Retinal pigment epithelial cell (primary cell): Measurements from ENCODE around the gene PPFIA4.

Experiments
- DNase-seq: peaks from one replicate; pipeline ENCODE4 v3.0.0-alpha.2; 2010; ENCODE audit warnings: low read depth
- H3K4me3 ChIP-seq: 2 replicates; pipeline ENCODE4 v1.5.1; 2011; ENCODE audit warnings: mild to moderate bottlenecking, low read length, control low read depth, moderate library complexity
- TF ChIP-seq, protein P1 (sequence below): conservative IDR thresholded peaks from 2 replicates; pipeline ENCODE4 v1.5.1; 2011; ENCODE audit warnings: low read depth, low read length, control low read depth, inconsistent platforms

PPFIA4 gene

DNA sequence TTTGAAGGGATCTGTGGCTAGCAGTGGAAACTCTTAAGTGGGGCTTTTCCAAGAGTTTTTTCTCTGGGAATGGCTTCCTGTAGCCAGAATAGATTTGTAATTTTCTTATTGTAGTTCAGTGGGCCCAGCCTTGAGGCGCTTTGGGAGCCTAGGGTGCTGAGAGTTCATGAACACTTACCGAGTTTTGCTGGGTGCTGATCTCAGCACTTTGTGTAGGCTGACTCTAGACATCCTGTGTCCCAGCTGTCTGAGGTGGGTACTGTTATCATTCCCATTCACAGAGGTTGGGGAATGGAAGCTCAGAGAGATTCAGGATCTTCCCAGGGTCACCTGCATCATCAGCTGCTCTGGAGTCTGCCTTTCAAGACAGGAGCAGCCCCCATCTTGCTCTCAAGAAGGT is 7.0 kb downstream of the PPFIA4 start:
- DNase-seq = no peak
- H3K4me3 ChIP-seq = no peak overlapping the region
- TF ChIP-seq, protein P1, sequence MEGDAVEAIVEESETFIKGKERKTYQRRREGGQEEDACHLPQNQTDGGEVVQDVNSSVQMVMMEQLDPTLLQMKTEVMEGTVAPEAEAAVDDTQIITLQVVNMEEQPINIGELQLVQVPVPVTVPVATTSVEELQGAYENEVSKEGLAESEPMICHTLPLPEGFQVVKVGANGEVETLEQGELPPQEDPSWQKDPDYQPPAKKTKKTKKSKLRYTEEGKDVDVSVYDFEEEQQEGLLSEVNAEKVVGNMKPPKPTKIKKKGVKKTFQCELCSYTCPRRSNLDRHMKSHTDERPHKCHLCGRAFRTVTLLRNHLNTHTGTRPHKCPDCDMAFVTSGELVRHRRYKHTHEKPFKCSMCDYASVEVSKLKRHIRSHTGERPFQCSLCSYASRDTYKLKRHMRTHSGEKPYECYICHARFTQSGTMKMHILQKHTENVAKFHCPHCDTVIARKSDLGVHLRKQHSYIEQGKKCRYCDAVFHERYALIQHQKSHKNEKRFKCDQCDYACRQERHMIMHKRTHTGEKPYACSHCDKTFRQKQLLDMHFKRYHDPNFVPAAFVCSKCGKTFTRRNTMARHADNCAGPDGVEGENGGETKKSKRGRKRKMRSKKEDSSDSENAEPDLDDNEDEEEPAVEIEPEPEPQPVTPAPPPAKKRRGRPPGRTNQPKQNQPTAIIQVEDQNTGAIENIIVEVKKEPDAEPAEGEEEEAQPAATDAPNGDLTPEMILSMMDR = no peak

DNA sequence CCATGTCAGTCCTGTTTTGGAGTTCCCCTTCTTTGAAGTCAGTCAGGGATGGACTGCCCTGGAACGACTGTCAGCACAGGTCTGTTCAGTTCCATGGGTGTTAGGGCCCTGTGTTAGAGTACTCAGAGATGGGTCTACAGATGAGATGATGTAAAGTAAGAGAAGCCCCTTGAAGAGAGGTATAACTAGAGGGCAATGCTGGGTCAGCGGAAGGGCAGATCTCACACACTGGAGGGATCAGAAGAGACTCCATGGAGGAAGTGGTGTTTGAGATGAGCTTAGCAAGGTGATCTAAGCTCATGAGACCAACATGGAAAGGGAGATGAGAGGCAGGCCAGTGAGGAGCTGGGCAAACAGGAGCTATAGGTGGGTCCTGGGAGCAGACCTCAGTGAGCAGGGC is 7.6 kb downstream of the PPFIA4 start:
- H3K4me3 ChIP-seq = no peak overlapping the region
- no peak for DNase-seq
- TF ChIP-seq, protein P1 = no peak

DNA sequence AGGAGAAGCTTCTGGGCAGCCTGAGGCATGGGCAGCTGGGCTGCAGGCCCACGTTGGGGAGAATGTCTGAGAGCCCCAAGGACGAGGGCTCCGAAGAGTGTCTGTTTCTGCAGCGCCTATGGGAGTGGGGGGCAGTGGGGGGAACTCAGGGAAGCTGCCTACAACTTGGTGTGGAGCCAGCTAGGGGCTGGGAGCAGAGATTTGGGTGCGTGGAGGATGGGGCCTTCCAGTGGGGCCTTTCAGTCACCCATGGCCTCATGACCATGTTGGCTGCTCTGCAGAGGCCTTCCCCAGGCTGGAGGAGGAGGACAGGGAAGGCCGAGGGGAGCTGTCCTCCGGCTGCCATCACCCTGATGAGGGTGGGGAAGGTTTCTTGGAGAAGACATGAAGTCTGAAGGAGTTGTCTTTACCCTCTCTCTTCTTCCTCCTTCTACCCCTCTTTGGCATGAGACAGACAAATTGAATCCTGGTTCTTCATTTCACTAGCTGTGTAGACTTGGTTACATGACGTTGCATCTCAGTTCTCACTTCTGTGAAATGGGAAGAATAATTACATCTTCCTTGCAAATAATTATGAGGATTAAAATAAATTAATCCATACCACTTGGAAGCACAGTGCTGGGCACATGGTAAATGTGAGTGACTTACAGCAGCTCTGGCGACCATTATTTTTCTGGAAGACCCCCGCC is 8.3 kb downstream of the PPFIA4 start:
- no peak for DNase-seq
- no peak overlapping the region for H3K4me3 ChIP-seq
- TF ChIP-seq, protein P1 = no peak

DNA sequence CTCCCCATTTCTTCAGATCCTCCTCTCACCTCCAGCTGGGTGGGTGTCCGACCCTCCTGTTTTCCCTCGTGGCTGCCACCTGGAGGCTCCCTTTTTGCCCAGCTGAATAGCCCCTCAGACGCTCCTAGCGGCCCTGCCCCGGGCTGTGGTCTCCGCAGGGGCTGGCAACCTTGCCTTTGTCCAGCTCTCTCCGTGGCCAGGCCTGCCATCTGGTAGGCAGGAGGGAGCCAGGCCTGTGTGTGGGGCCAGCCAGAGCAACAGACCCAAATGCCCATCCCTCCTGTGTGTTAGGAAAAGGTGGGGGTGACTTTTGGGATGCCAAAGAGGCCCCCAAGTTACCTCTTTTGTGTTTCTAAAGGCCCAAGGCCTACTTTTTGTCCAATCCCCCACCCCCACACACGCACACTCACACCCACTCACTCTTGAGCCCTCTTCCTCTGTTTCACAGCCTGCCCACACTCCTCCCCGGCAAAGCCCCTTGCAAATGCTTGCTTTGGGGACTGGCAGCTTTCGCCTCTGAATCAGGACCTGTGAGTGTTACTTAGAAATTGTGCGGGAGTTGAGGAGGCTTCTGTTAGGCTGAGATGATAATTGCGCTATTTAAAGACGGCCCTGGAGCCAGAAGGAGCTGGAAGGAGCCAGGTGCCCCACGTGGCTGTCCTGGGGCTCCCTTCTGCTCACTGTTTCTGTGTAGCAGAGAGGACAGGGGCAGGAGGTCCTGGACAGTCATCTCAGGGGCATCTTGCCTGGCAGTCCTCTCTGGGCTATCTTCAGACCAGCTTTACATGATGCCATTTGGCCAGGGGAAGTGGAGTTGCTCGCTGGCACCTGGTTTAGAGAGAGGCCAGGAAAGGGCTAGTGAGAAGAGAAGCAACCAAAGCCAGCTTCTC is 9.1 kb downstream of the PPFIA4 start:
- no peak overlapping the region for H3K4me3 ChIP-seq
- TF ChIP-seq, protein P1 = no peak
- no peak for DNase-seq

DNA sequence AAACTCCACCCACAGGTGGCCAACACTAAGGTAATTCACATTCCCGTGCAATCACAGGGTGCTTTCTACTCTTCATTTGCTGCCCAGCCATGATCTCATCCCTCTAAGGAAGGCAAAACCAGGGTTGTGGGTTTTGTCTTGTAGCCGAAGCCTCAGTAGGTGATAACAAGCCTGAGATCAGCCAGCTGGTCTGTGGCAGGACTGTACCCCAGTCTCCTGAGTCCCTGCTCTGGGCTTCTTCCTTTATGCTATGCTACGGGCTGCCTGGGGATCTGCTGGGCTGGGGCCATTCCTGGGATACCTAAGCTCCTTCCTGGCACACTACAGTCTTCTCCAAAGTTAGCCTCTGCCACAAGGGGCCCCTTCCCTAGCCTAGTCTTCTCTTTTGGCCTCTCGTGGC is 9.8 kb downstream of the PPFIA4 start:
- TF ChIP-seq, protein P1 = no peak
- H3K4me3 ChIP-seq = no peak overlapping the region
- DNase-seq = no peak

DNA sequence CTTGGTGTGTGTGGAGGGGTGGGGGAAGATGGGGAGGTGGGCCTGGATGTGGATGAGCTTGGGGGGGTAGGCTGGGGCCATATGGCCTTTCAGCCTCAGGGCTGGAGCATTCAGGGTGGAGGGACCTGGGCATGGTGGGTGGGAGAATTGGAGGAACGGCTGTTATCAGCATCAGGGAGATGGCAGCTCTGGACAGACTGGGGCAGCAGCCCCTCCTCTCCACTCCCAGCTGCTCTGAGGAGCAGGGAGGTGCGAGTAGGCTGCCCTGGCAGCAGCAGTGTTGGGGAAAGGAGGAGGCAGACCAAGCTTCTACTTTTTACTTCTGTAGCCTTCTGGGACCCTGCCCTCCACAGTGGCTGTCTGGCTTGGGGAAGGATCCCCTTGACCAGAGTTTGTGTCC is 10.2 kb downstream of the PPFIA4 start:
- TF ChIP-seq, protein P1 = no peak
- no peak overlapping the region for H3K4me3 ChIP-seq
- no peak for DNase-seq
